GM23338 (cell line): ENCODE results near the gene ABCC10.

Source experiments
- CREB1 ChIP-seq: fragments of 250-450 bp; sonication (Bioruptor Pico); IDR thresholded peaks from 2 replicates; pipeline ENCODE4 v1.5.0; 2020; ENCODE audit warnings: low read depth, mild to moderate bottlenecking, moderate library complexity
- CTCF ChIP-seq, 2 experiments: fragments of 200-600 bp in 1 of 2; sonication (generic) in 1 of 2; conservative IDR thresholded peaks; 2 replicates each; pipeline versions ENCODE4 v1.5.1 to v1.6.1; 2016 to 2017; ENCODE audit warnings: antibody characterized with exemption in 2 of 2, low read depth in 2 of 2, mild to moderate bottlenecking in 2 of 2, moderate library complexity in 1 of 2
- ETS1 ChIP-seq: IDR thresholded peaks from 2 replicates; pipeline ENCODE4 v1.6.1; 2016; ENCODE audit warnings: antibody characterized with exemption
- EZH2 ChIP-seq: fragments of 200-600 bp; sonication (generic); IDR thresholded peaks from one replicate; pipeline ENCODE4 v1.8.0; 2017; ENCODE audit warnings: antibody characterized with exemption, mild to moderate bottlenecking, low read depth; ENCODE audit not compliant: unreplicated experiment
- EZH2phosphoT487 ChIP-seq: fragments of 200-600 bp; sonication (generic); IDR thresholded peaks from one replicate; pipeline ENCODE4 v1.8.1; 2018; ENCODE audit warnings: antibody characterized with exemption; ENCODE audit not compliant: unreplicated experiment
- JUNB ChIP-seq: IDR thresholded peaks from one replicate; pipeline ENCODE4 v1.6.1; 2016; ENCODE audit warnings: antibody characterized with exemption; ENCODE audit not compliant: unreplicated experiment
- NANOG ChIP-seq: IDR thresholded peaks from 2 replicates; pipeline ENCODE4 v1.6.1; 2016; ENCODE audit warnings: antibody characterized with exemption, borderline replicate concordance
- POLR2AphosphoS5 ChIP-seq: IDR thresholded peaks from 2 replicates; pipeline ENCODE4 v1.6.1; 2016; ENCODE audit warnings: antibody characterized with exemption, low read depth
- REST ChIP-seq: IDR thresholded peaks from one replicate; pipeline ENCODE4 v1.6.1; 2018; ENCODE audit warnings: antibody characterized with exemption; ENCODE audit not compliant: unreplicated experiment
- STAT1 ChIP-seq: IDR thresholded peaks from one replicate; pipeline ENCODE4 v1.6.1; 2016; ENCODE audit warnings: antibody characterized with exemption; ENCODE audit not compliant: unreplicated experiment
- ZNF114 ChIP-seq: fragments of 250-450 bp; sonication (Bioruptor Pico); IDR thresholded peaks from 2 replicates; pipeline ENCODE4 v1.5.0; 2020; ENCODE audit warnings: mild to moderate bottlenecking, moderate library complexity
- ZNF331 ChIP-seq: fragments of 250-450 bp; sonication (Bioruptor Pico); IDR thresholded peaks from 2 replicates; pipeline ENCODE4 v1.5.0; 2020; ENCODE audit warnings: low read depth, mild to moderate bottlenecking, moderate library complexity
- ZNF462 ChIP-seq: fragments of 250-450 bp; sonication (Bioruptor Pico); IDR thresholded peaks from 2 replicates; pipeline ENCODE4 v1.5.0; 2020; ENCODE audit warnings: mild to moderate bottlenecking, moderate library complexity

- no peak for TF ChIP-seq CTCF (conservative IDR thresholded peaks at IDR 0.05; ENCODE audit: low read depth in 2 of 2)
- no peak for TF ChIP-seq EZH2phosphoT487
- TF ChIP-seq EZH2, result no peak
- no peak for TF ChIP-seq POLR2AphosphoS5
- no peak for TF ChIP-seq STAT1
- no peak for TF ChIP-seq ZNF462 (CRISPR knock-in tag)
- TF ChIP-seq ZNF331 (CRISPR knock-in tag), result no peak
- no peak for TF ChIP-seq JUNB
- TF ChIP-seq REST, result no peak
- TF ChIP-seq NANOG, result no peak
- no peak for TF ChIP-seq CREB1 (CRISPR knock-in tag)
- TF ChIP-seq ETS1, result no peak
- no peak for TF ChIP-seq ZNF114 (CRISPR knock-in tag)
Measured at GRCh38 chr6:43494321-43494720, 67.0 kb downstream of the ABCC10 start.
